VCaP (cell line): ENCODE measurements around the gene TTC4.

ENCODE experiments used
- H3K27ac ChIP-seq: fragments of 450-650 bp; 2 replicates; pipeline ENCODE4 v1.5.1; 2017
- TF ChIP-seq, protein P1 (sequence below): fragments of 450-650 bp; conservative IDR thresholded peaks from 2 replicates; pipeline ENCODE4 v1.5.1; 2017; ENCODE audit warnings: mild to moderate bottlenecking, moderate library complexity

TTC4 gene

DNA sequence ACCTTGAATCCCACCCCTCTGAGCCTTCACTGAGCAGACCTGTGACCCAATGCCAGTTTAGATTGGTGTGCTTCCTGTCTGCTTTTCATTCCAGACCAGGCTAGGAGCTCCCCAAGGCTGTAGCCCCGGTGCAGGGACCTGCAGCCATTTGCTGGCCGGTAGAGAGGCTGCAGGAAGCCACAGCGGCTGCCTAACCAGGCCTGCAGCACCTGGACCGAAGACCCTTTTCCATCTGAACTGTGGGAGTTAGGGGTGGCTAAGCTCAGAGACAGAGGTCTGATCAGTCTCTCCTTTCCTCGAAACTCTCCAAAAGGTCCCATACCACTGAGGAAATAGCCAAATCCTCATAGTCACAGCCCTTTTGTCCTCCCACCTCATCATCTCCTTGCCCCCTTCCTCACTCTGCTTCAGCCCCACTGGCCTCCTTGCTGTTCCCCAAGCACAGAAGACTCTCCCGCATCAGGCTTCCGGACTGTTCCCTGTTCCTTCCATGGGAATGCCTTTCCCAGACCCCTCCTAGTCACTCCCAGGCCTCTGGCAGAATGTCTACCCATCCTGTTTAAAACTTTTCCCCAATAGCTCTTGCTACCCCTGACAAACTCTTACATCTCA is 674 bp upstream of the TTC4 start:
- H3K27ac ChIP-seq: peak overlapping the region; percentile 78
- TF ChIP-seq, protein P1, sequence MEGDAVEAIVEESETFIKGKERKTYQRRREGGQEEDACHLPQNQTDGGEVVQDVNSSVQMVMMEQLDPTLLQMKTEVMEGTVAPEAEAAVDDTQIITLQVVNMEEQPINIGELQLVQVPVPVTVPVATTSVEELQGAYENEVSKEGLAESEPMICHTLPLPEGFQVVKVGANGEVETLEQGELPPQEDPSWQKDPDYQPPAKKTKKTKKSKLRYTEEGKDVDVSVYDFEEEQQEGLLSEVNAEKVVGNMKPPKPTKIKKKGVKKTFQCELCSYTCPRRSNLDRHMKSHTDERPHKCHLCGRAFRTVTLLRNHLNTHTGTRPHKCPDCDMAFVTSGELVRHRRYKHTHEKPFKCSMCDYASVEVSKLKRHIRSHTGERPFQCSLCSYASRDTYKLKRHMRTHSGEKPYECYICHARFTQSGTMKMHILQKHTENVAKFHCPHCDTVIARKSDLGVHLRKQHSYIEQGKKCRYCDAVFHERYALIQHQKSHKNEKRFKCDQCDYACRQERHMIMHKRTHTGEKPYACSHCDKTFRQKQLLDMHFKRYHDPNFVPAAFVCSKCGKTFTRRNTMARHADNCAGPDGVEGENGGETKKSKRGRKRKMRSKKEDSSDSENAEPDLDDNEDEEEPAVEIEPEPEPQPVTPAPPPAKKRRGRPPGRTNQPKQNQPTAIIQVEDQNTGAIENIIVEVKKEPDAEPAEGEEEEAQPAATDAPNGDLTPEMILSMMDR: no peak

DNA sequence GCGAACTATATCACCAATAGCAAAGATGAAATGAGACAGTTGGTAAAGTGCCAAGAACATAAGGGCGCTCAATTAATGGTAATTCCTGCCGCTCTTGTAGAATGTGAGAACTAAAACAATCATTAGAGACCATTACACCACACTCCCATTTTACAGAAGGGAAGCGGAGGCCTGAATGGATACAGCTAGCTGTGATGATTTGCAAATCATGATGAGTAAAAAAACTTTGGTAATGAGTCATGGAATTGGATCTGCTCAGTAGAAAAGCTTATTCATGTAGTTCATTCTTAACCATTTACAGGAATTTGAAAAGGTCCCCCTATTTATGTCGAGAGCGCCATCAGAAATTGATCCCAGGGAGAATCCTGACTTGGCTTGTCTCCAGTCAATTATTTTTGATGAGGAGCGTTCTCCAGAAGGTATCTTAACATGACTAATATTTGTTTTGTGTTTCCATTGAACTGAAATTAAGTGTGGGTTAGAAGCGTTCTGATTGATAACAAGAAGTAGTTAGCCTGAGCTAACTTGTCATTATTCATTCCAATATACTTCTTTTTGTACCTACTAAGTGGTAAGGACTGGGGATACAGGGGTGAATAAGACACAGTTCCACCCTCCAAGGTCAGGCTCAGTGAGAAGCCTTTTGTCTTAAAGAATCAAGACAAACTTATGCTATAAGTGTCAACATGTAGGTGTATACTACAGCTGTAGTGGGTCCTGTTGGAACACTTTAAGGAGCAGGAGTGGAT is 812 bp downstream of the TTC4 start:
- H3K27ac ChIP-seq: peak overlapping the region; percentile 78
- TF ChIP-seq, protein P1: no peak

DNA sequence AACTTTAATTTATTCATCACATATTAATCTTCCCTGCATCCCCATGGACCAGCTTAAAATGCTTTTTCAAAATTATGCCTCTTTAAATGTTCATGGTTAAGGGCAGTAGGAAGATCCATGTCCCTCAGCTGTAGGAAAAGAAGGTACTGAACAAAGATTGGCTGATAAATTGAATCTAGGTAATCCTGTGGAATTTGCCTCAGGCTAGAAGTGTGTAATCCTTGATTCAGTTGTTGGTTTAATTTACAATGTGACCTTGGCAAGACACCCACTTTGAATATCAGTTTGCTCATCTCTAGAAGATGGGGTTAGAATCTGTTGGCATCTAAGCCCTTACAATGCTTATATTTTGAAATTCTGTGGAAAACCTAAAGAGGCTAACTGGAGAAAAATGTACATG is 6.1 kb downstream of the TTC4 start:
- H3K27ac ChIP-seq: no peak overlapping the region
- TF ChIP-seq, protein P1: no peak

DNA sequence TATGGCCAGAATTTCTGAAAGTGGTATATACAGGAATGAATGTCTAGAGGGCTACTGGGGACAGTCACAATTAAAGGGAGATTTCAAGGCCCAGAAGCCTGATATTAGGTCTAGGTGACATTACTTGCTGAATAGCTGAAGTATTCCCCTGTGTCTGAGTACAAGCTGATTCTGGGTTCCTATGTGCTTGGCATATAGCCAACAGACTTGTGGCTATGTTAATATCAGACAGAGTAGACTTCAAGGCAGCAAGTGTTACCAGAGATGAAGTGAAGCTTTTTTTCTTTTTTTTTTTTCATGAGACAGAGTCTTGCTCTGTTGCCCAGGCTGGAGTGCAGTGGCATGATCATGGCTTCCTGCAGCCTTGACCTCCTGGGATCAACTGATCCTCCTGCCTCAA is 8.3 kb downstream of the TTC4 start:
- H3K27ac ChIP-seq: no peak overlapping the region
- TF ChIP-seq, protein P1: no peak

DNA sequence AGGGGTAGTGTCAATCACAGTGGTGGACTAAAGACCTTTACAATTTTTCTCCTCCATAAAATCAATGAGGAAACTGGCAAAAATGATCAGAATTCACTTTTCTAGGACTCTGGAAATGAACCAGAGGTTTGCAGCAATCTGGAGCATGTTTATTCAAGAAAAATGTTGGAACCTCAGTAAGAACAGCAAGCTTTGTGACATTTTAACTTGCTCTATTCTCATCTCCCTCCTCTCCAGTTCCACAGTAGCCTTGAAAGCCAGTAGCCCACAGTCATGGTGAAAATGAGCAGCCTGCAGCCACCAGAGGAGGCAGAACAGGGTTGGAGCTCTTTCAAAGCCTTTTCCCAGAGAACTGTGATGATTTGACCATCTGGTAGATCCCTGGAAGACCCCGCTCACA is 9.1 kb downstream of the TTC4 start:
- H3K27ac ChIP-seq: no peak overlapping the region
- TF ChIP-seq, protein P1: no peak

DNA sequence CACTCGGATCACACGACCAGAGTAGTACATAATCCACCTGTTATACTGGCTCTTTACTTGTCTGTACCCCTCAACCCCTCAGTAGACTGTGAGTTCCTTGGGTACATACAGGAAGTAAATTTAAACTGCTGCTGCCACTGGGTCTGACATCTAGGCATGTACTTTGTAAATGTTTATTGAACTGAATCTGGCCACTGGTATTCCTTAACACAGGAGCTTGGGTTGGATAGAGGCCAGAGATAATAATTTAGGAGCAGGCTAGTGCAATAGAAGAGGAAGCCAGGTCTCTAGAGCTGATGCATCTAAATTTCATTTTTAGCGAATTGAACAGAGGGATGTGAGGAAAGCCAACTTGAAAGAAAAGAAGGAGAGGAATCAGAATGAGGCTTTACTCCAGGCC is 12.4 kb downstream of the TTC4 start:
- TF ChIP-seq, protein P1: no peak
- peak overlapping the region; percentile 42 for H3K27ac ChIP-seq

DNA sequence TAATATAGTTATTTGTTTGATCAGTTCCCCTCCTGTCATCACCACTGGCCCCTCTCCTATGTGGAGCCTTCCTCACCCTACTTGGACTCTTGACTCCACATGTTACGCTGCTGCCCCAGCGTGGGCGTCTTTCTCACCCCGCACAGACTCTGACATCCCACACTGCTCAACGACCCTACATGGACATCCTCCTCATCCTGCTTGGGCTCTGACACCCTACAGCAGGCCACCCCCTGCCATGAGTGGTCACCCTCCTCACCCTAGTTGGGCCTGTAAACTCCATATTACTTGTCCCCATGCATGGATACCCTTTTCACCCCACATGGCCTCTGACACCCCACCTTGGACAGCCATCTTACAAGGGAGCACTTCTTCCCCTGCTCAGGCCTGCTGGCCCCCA is 21.0 kb downstream of the TTC4 start:
- no peak overlapping the region for H3K27ac ChIP-seq
- TF ChIP-seq, protein P1: no peak
